Neuronal stem cell (in vitro differentiated cells): ENCODE data around the gene HMX1.
A peak's percentile ranks its signal among the peaks of the same experiment; 100 is the strongest.

ENCODE experiments used
- DNase-seq: peaks from one replicate; pipeline ENCODE4 v3.0.0-alpha.2; 2013; ENCODE audit warnings: low spot score
- H2AFZ ChIP-seq: one replicate; pipeline ENCODE4 v1.6.1; 2013; ENCODE audit warnings: mild to moderate bottlenecking, low read length, inconsistent platforms
- H2AK5ac ChIP-seq: 2 replicates; pipeline ENCODE4 v1.6.1; 2013; ENCODE audit warnings: low read depth, mild to moderate bottlenecking, inconsistent platforms, low read length, moderate library complexity, mixed read lengths
- H2BK120ac ChIP-seq: 2 replicates; pipeline ENCODE4 v1.6.1; 2013; ENCODE audit warnings: low read depth, mild to moderate bottlenecking, inconsistent platforms, low read length, moderate library complexity, mixed read lengths
- H2BK12ac ChIP-seq: one replicate; pipeline ENCODE4 v1.6.1; 2013; ENCODE audit warnings: low read length, inconsistent platforms
- H2BK15ac ChIP-seq: 2 replicates; pipeline ENCODE4 v1.6.1; 2013; ENCODE audit warnings: mild to moderate bottlenecking, low read length, inconsistent platforms, mixed read lengths
- H2BK5ac ChIP-seq: one replicate; pipeline ENCODE4 v1.6.1; 2013; ENCODE audit warnings: inconsistent platforms, mild to moderate bottlenecking, low read length, moderate library complexity
- H3K14ac ChIP-seq: one replicate; pipeline ENCODE4 v1.6.1; 2013; ENCODE audit warnings: low read length, inconsistent platforms
- H3K18ac ChIP-seq: 2 replicates; pipeline ENCODE4 v1.6.1; 2013; ENCODE audit warnings: low read length, inconsistent platforms
- H3K23ac ChIP-seq: 2 replicates; pipeline ENCODE4 v1.6.1; 2013; ENCODE audit warnings: low read depth, mild to moderate bottlenecking, mixed read lengths, low read length, inconsistent platforms; ENCODE audit not compliant: poor library complexity
- H3K27ac ChIP-seq: replicated peaks from 3 replicates; pipeline ENCODE4 v1.5.1; 2013; ENCODE audit warnings: low read length, inconsistent platforms
- H3K27me3 ChIP-seq, 3 experiments: 2 replicates each; pipeline ENCODE4 v1.6.1; 2013; ENCODE audit warnings: low read length in 3 of 3, mild to moderate bottlenecking in 2 of 3, inconsistent platforms in 1 of 3, low read depth in 1 of 3, mixed read lengths in 1 of 3, moderate library complexity in 1 of 3; ENCODE audit not compliant: control insufficient read depth in 3 of 3, insufficient read depth in 3 of 3
- H3K36me3 ChIP-seq, 2 donors: replicated peaks in 1 of 2; 2 replicates each; pipeline ENCODE4 v1.6.1; 2013; ENCODE audit warnings: low read length in 2 of 2; ENCODE audit not compliant: control insufficient read depth in 2 of 2, insufficient read depth in 2 of 2
- H3K4ac ChIP-seq: 2 replicates; pipeline ENCODE4 v1.6.1; 2013; ENCODE audit warnings: inconsistent platforms, mild to moderate bottlenecking, low read length, moderate library complexity
- H3K4me1 ChIP-seq, 2 donors: 1 replicate in 1 of 2; 2 replicates in 1 of 2; pipeline ENCODE4 v1.6.1; 2013; ENCODE audit warnings: low read length in 2 of 2, low read depth in 1 of 2; ENCODE audit not compliant: control insufficient read depth in 2 of 2, insufficient read depth in 1 of 2
- H3K4me2 ChIP-seq: one replicate; pipeline ENCODE4 v1.6.1; 2013; ENCODE audit warnings: mild to moderate bottlenecking, low read length, inconsistent platforms; ENCODE audit not compliant: insufficient read depth, poor library complexity, severe bottlenecking
- H3K4me3 ChIP-seq, 2 donors: 2 replicates each; pipeline ENCODE4 v1.5.1; 2013; ENCODE audit warnings: low read length in 2 of 2, mild to moderate bottlenecking in 2 of 2, inconsistent platforms in 1 of 2, moderate library complexity in 1 of 2
- H3K79me1 ChIP-seq: one replicate; pipeline ENCODE4 v1.6.1; 2013; ENCODE audit warnings: low read depth, mild to moderate bottlenecking, inconsistent platforms, low read length, moderate library complexity
- H3K9ac ChIP-seq: one replicate; pipeline ENCODE4 v1.6.1; 2013; ENCODE audit warnings: mild to moderate bottlenecking, low read depth, low read length, inconsistent platforms; ENCODE audit not compliant: poor library complexity
- H3K9me3 ChIP-seq, 2 donors: replicated peaks in 1 of 2; 2 replicates each; pipeline versions ENCODE3 to v1.6.1; 2013; ENCODE audit warnings: low read length in 2 of 2, mild to moderate bottlenecking in 2 of 2, inconsistent platforms in 1 of 2, low read depth in 1 of 2, mixed read lengths in 1 of 2, moderate library complexity in 1 of 2; ENCODE audit not compliant: control insufficient read depth in 2 of 2, insufficient read depth in 1 of 2
- H4K8ac ChIP-seq: one replicate; pipeline ENCODE4 v1.6.1; 2013; ENCODE audit warnings: low read depth, mild to moderate bottlenecking, inconsistent platforms, low read length, moderate library complexity
- H4K91ac ChIP-seq: one replicate; pipeline ENCODE4 v1.6.1; 2013; ENCODE audit warnings: low read length, low read depth, mild to moderate bottlenecking, inconsistent platforms; ENCODE audit not compliant: poor library complexity
- WGBS, 2 donors: extraction: QIAGEN DNeasy Blood & Tissue Kit; methylation state at CpG; one replicate each; pipeline ENCODE4 v1.1.7; 2013; ENCODE audit warnings: missing lambda C conversion rate in 2 of 2, mixed read lengths in 1 of 2; ENCODE audit not compliant: insufficient read length in 2 of 2, insufficient replicate concordance in 1 of 2; ENCODE audit errors: extremely low coverage in 2 of 2; 5-methylcytosine and 5-hydroxymethylcytosine counted together

HMX1 gene

DNA sequence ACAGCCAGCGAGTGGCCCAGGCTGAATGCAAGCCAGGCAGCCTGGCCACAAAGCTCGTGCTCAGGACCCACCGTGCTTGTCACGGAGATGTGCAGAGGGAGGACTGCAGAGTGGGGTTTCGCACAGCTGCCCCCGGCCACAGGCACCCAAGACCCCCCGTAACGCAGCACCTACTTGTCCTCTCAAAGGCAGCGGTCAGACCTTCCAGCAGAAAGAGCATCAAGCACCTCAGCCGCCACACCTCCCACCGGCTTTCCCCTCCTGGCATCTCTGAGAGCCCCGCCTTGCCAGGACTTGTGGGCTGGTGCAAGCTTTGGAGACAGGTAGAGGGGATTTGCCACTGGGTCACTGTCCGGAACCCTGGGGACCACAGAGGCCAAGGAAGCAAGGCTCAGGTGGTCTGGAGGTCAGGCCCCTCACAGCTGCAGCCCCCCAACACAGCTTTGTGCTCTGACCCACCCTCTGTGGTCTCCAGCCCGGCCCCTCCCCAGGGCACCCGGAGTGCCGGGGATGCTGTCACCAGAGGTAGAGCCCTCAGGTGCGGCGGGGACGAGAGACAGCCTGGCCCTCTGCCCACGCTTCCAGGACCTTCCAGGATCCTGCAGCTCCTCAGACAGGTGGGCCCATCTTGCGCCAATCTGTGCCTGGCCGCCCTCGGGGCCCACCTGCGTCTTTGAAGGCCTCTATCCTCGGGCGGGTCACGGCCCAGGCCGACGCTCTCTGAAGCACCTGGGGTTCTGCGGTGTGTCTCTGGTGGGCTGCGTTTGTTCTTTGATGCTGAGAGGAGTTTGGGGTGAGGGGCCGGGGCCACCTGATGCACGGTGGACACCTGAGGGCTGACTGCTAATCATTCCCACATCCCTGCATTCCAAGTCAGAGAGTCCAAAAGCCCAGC is 34.4 kb upstream of the HMX1 start:
- Histone ChIP-seq H3K9me3 (peaks cover 0 to 10% of the 10 kb centered on the region in 2 donors), H2BK12ac (no peak overlapping the region), H2BK5ac (no peak overlapping the region), H4K91ac (no peak overlapping the region), H2BK15ac (no peak overlapping the region), H3K27me3 (peaks cover 0 to 30% (median 0%) of the 10 kb centered on the region in 3 experiments), H3K18ac (peak overlapping the region; percentile 63), H3K36me3 (no peaks in the 10 kb centered on the region), H3K4ac (no peak overlapping the region), H2BK120ac (no peak overlapping the region), H3K4me2 (no peak overlapping the region), H3K9ac (no peak overlapping the region), H3K14ac (peak overlapping the region; percentile 42), H3K79me1 (no peaks in the 10 kb centered on the region), H4K8ac (no peak overlapping the region), H2AFZ (no peak overlapping the region), H3K4me1 (no peaks in the 10 kb centered on the region), H3K27ac (no peak overlapping the region), H3K23ac (no peak overlapping the region), H3K4me3 (no peak overlapping the region), H2AK5ac (peak overlapping the region; percentile 54)
- DNase-seq = no peak
- no CpG with 5 or more reads among the region's 33 CpGs for WGBS, 2 donors

DNA sequence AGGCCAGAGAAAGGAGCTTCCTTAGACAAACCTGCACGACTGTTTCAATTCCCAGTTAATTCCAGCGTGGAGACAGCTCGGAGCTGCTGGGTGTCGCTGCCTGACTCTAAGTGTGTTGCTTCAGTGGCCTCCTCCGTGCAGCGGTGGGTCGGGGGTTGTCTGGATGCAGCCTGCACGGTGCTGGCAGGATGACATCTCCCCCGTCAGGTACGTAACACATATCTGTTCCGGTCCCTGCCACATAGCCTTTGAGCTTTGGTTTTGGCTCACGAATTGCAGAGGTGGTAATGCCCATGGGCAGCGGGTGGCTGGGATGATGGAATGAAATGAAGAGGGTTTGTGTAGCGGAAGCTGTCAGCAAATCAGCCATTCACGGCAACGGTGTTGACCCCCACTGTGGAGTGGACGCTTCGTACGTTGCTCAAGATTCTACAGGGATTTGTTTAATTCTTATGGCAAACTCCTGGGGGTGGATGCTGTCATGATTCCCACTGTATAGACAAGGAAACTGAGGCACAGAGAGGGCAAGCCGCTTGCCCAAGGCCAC is 33.7 kb upstream of the HMX1 start:
- no peak overlapping the region for H3K27ac ChIP-seq
- H2AFZ ChIP-seq = no peak overlapping the region
- H3K18ac ChIP-seq = peak overlapping the region; percentile 3
- peaks cover 6 to 18% of the 10 kb centered on the region in 2 donors for H3K9me3 ChIP-seq
- H2BK15ac ChIP-seq = no peak overlapping the region
- H3K27me3 ChIP-seq = peaks cover 0 to 26% (median 0%) of the 10 kb centered on the region in 3 experiments
- H3K4ac ChIP-seq = no peak overlapping the region
- H2BK120ac ChIP-seq = no peak overlapping the region
- no peak overlapping the region for H4K8ac ChIP-seq
- no peak overlapping the region for H2BK5ac ChIP-seq
- H2AK5ac ChIP-seq = no peak overlapping the region
- no peak overlapping the region for H3K4me2 ChIP-seq
- no peak overlapping the region for H3K9ac ChIP-seq
- no peaks in the 10 kb centered on the region for H3K79me1 ChIP-seq
- H3K36me3 ChIP-seq = no peaks in the 10 kb centered on the region
- H2BK12ac ChIP-seq = no peak overlapping the region
- no peak for DNase-seq
- no peak overlapping the region for H4K91ac ChIP-seq
- peak overlapping the region; percentile 58 for H3K14ac ChIP-seq
- WGBS, 2 donors = no CpG with 5 or more reads among the region's 20 CpGs
- H3K23ac ChIP-seq = no peak overlapping the region
- peak overlapping the region in 1 of 2 donors; percentile 5 for H3K4me3 ChIP-seq
- no peaks in the 10 kb centered on the region for H3K4me1 ChIP-seq

DNA sequence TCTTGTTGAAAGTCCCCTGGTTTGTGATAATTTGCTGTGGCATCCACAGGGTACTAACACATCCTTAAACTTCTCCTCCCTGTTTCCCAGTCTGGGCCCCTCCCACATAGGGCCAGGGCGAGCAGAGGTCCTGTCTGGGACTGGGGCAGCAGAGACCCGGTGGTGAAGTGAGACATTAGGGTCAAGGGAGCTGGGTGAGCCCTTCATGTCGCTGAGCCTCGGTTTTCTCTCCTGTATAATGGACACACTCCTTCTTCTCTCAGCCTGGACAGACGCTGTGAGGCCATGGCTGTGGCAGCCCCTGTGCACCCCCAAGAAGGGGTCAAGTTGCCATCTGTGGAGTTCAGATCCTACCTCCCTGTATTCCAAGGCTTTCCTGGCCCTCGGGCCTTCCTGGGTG is 33.0 kb upstream of the HMX1 start:
- Histone ChIP-seq H3K36me3 (no peaks in the 10 kb centered on the region), H3K14ac (no peak overlapping the region), H2BK15ac (no peak overlapping the region), H3K23ac (no peak overlapping the region), H4K8ac (no peak overlapping the region), H3K79me1 (no peaks in the 10 kb centered on the region), H3K27ac (no peak overlapping the region), H2AK5ac (no peak overlapping the region), H2BK12ac (no peak overlapping the region), H3K9me3 (peaks cover 6 to 21% of the 10 kb centered on the region in 2 donors), H3K27me3 (peaks cover 0 to 22% (median 0%) of the 10 kb centered on the region in 3 experiments), H3K4me1 (no peaks in the 10 kb centered on the region), H3K4ac (no peak overlapping the region), H3K4me2 (no peak overlapping the region), H4K91ac (no peak overlapping the region), H3K18ac (no peak overlapping the region), H3K4me3 (no peak overlapping the region), H2BK5ac (no peak overlapping the region), H2AFZ (no peak overlapping the region), H3K9ac (no peak overlapping the region), H2BK120ac (no peak overlapping the region)
- WGBS, 2 donors = no CpG with 5 or more reads among the region's 6 CpGs
- no peak for DNase-seq

DNA sequence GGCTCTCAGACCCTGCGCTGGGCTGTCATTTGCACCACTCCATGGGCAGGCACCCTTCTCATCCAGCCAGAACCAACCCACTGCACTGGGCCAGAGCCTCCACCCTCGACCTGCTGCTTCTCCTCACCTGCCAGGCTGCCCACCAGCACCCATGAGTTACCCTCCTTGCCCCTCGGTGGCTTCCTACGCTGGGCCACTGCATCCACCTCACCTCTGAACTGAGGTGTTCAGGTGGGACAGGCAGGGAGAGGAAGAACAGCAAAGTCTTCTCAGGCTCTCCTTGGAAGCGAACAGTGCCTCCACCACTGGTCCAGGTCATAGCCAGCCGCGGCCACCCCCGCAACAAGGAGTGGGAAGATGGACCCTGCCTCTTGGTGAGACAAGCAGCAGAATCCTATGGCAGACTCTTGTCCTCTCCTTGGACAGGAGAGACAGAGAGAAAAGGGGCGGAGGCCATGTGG is 32.4 kb upstream of the HMX1 start:
- Histone ChIP-seq H2BK120ac (no peak overlapping the region), H3K36me3 (no peaks in the 10 kb centered on the region), H3K4me2 (no peak overlapping the region), H3K14ac (peak overlapping the region; percentile 87), H3K18ac (no peak overlapping the region), H4K91ac (no peak overlapping the region), H3K4me3 (no peak overlapping the region), H2AK5ac (no peak overlapping the region), H2BK15ac (no peak overlapping the region), H2BK12ac (no peak overlapping the region), H2BK5ac (no peak overlapping the region), H2AFZ (no peak overlapping the region), H4K8ac (no peak overlapping the region), H3K4ac (no peak overlapping the region), H3K27ac (no peak overlapping the region), H3K23ac (peak overlapping the region; percentile 53), H3K4me1 (no peaks in the 10 kb centered on the region), H3K27me3 (peaks cover 0 to 22% (median 0%) of the 10 kb centered on the region in 3 experiments), H3K79me1 (no peaks in the 10 kb centered on the region), H3K9ac (peak overlapping the region; percentile 45), H3K9me3 (peaks cover 6 to 21% of the 10 kb centered on the region in 2 donors)
- WGBS, 2 donors = no CpG with 5 or more reads among the region's 9 CpGs
- DNase-seq = no peak
